Fibroblast of lung (primary cell): Measurements from ENCODE around the gene CFAP100. TPM values are rescaled to one million over a fixed set of nuclear protein-coding genes. Genes with fewer than 3 reads are reported as not detected.

ENCODE experiments used
- DNase-seq, 2 donors: peaks; one replicate each; pipeline versions ENCODE4 v3.0.0 to v3.0.0-alpha.2; 2010; ENCODE audit warnings: low read depth in 2 of 2
- H2AFZ ChIP-seq: 2 replicates; pipeline ENCODE4 v1.5.1; 2012; ENCODE audit warnings: low read length, control low read depth, inconsistent platforms
- H3K27ac ChIP-seq: 2 replicates; pipeline ENCODE4 v1.5.1; 2011; ENCODE audit warnings: low read length, control low read depth; ENCODE audit not compliant: insufficient read depth
- H3K27me3 ChIP-seq: 2 replicates; pipeline ENCODE4 v1.5.1; 2011; ENCODE audit warnings: mild to moderate bottlenecking, low read length; ENCODE audit not compliant: control insufficient read depth, insufficient read depth
- H3K36me3 ChIP-seq: 2 replicates; pipeline ENCODE4 v1.5.1; 2011; ENCODE audit warnings: low read length; ENCODE audit not compliant: control insufficient read depth, insufficient read depth
- H3K4me1 ChIP-seq: 2 replicates; pipeline ENCODE4 v1.5.1; 2011; ENCODE audit warnings: low read length; ENCODE audit not compliant: control insufficient read depth, insufficient read depth; ENCODE audit errors: extremely low read depth
- H3K4me2 ChIP-seq: 2 replicates; pipeline ENCODE4 v1.5.1; 2011; ENCODE audit warnings: low read length, control low read depth; ENCODE audit not compliant: insufficient read depth; ENCODE audit errors: extremely low read depth
- H3K4me3 ChIP-seq, 4 experiments: fragments of 200-600 bp in 1 of 4; sonication (generic) in 1 of 4; replicated peaks in 1 of 4; 2 replicates each; pipeline ENCODE4 v1.5.1; 2011 to 2016; ENCODE audit warnings: low read length in 4 of 4, low read depth in 3 of 4, mild to moderate bottlenecking in 3 of 4, control low read depth in 2 of 4, inconsistent platforms in 1 of 4, mixed read lengths in 1 of 4; ENCODE audit not compliant: insufficient read depth in 1 of 4; ENCODE audit errors: control extremely low read depth in 1 of 4
- H3K79me2 ChIP-seq: 2 replicates; pipeline ENCODE4 v1.5.1; 2012; ENCODE audit warnings: mild to moderate bottlenecking, low read length, inconsistent platforms; ENCODE audit not compliant: control insufficient read depth, insufficient read depth
- H3K9ac ChIP-seq: 2 replicates; pipeline ENCODE4 v1.5.1; 2011; ENCODE audit warnings: mild to moderate bottlenecking, low read length, control low read depth; ENCODE audit not compliant: insufficient read depth
- H3K9me3 ChIP-seq: 2 replicates; pipeline ENCODE4 v1.5.1; 2012; ENCODE audit warnings: low read depth, low read length; ENCODE audit not compliant: control insufficient read depth, insufficient read depth
- H4K20me1 ChIP-seq: 2 replicates; pipeline ENCODE4 v1.5.1; 2011; ENCODE audit warnings: low read length; ENCODE audit not compliant: control insufficient read depth, insufficient read depth; ENCODE audit errors: extremely low read depth
- EZH2 ChIP-seq: IDR thresholded peaks from 2 replicates; pipeline ENCODE4 v1.5.1; 2012; ENCODE audit warnings: low read length, control low read depth, mild to moderate bottlenecking; ENCODE audit errors: missing control alignments
- polyA plus RNA-seq, 2 donors: library from polyadenylated mRNA; depleted of rRNA in 1 of 2; stranded (reverse) in 1 of 2; unstranded in 1 of 2; fragments of >200 nt; gene quantifications; 2 replicates each; pipeline ENCODE4 v1.2.1, GENCODE V29; 2011 to 2012; ENCODE audit warnings: missing spikeins in 1 of 2
- total RNA-seq: library from RNA; depleted of rRNA; stranded (reverse); fragments of >200 nt; gene quantifications from 2 replicates; pipeline ENCODE4 v1.2.1, GENCODE V29; 2014
- TF ChIP-seq, protein P1 (sequence below), 2 donors: IDR thresholded peaks in 1 of 2; conservative IDR thresholded peaks in 1 of 2; 1 replicate in 1 of 2; 2 replicates in 1 of 2; pipeline ENCODE4 v1.5.1; 2011 to 2012; ENCODE audit warnings: low read length in 2 of 2, control low read depth in 1 of 2, inconsistent platforms in 1 of 2, low read depth in 1 of 2, mild to moderate bottlenecking in 1 of 2

Gene CFAP100
- total and polyA plus RNA-seq, 2 donors (not counting 1 experiment from before 2014, with no cell fraction given): not detected

DNA sequence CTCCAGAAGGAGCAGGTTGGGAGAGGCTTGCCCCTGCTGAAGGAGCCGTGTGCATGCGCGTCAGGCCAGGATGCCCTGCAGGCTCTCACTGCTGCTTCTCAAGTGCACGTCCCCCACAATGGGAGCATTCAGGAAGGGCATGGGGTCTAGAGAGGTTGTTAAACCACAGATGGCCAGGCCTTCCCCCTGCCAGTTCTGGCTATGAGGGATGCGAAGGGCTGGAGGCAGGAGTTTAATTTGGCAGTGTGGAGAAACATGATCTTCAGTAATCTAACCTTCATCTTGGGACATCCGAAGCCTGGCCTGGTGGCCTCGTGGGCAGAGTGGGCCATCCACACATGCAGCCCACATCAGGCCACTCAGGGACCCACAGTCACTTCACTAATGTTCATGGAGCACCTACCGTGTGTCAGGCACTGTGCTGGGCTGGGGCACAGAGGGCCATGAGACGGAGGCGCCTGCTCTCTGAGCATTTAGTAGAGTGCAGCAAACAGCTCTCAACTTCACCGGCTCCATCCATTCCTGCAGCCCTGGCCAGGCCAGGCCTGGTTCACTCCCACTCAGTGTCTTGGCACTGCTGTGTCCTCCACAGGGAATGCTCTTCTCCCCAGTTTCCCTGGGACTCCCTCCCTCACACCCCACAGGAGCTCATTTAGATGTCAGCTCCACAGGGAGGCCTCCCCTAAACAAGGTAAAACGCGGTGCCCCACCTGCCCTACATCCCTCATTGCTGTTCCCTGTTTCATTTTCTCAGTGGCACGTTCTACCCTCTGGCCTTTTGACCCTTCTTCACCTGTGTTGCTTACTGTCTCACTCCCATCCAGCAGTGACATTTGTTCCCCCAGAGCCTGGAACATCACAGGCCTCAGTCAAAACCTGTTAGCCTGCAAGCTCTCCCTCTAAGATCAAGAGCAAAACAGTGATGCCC is 4.0 kb downstream of the CFAP100 start:
- no peak overlapping the region for H3K9ac ChIP-seq
- no peaks in the 10 kb centered on the region for H3K9me3 ChIP-seq
- no peak overlapping the region for H3K27ac ChIP-seq
- no peaks in the 10 kb centered on the region for H3K4me1 ChIP-seq
- DNase-seq: no peak
- H4K20me1 ChIP-seq: no peaks in the 10 kb centered on the region
- no peak overlapping the region for H3K4me2 ChIP-seq
- peaks cover 10% of the 10 kb centered on the region for H3K27me3 ChIP-seq
- no peaks in the 10 kb centered on the region for H3K36me3 ChIP-seq
- H3K4me3 ChIP-seq: no peak overlapping the region
- TF ChIP-seq, protein P1, sequence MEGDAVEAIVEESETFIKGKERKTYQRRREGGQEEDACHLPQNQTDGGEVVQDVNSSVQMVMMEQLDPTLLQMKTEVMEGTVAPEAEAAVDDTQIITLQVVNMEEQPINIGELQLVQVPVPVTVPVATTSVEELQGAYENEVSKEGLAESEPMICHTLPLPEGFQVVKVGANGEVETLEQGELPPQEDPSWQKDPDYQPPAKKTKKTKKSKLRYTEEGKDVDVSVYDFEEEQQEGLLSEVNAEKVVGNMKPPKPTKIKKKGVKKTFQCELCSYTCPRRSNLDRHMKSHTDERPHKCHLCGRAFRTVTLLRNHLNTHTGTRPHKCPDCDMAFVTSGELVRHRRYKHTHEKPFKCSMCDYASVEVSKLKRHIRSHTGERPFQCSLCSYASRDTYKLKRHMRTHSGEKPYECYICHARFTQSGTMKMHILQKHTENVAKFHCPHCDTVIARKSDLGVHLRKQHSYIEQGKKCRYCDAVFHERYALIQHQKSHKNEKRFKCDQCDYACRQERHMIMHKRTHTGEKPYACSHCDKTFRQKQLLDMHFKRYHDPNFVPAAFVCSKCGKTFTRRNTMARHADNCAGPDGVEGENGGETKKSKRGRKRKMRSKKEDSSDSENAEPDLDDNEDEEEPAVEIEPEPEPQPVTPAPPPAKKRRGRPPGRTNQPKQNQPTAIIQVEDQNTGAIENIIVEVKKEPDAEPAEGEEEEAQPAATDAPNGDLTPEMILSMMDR (conservative IDR thresholded peaks at IDR 0.05 in 1 of 2, IDR thresholded peaks at IDR 0.05 in 1 of 2; ENCODE audit: low read depth in 1 of 2, low read length in 2 of 2): no peak
- TF ChIP-seq EZH2: no peak
- no peaks in the 10 kb centered on the region for H3K79me2 ChIP-seq
- H2AFZ ChIP-seq: no peak overlapping the region

- no peak overlapping the region for H2AFZ ChIP-seq
- H3K36me3 ChIP-seq: no peaks in the 10 kb centered on the region
- no peaks in the 10 kb centered on the region for H4K20me1 ChIP-seq
- H3K27me3 ChIP-seq: peaks cover 3% of the 10 kb centered on the region
- no peak overlapping the region for H3K4me3 ChIP-seq
- no peak overlapping the region for H3K4me2 ChIP-seq
- H3K79me2 ChIP-seq: no peaks in the 10 kb centered on the region
- H3K9ac ChIP-seq: no peak overlapping the region
- no peak for TF ChIP-seq EZH2
- TF ChIP-seq, protein P1 (conservative IDR thresholded peaks at IDR 0.05 in 1 of 2, IDR thresholded peaks at IDR 0.05 in 1 of 2; ENCODE audit: low read depth in 1 of 2, low read length in 2 of 2): no peak
- no peaks in the 10 kb centered on the region for H3K9me3 ChIP-seq
- no peak overlapping the region for H3K27ac ChIP-seq
- no peak for DNase-seq
- no peaks in the 10 kb centered on the region for H3K4me1 ChIP-seq
Observed at GRCh38 chr3:126399351-126399735, 4.6 kb downstream of the CFAP100 start.

DNA sequence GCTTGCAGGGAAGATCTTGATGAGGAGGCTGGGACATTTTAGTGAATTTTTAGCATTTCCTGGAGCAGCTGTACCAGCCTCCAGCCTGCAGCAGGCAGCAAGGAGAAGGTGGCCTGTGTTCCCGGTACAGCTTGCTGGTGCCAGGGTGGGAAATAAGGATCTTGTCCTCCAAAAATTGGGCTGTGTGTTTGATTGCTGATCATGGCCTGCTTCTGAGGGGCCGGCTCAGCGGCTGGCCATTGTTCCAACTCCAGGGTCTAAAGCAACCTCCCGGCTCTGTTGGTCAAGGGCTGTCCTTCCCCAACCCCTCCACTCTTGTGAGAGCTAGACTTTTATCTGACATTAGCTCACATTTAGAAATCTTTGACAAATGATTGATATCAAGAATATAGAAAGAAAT is 5.0 kb downstream of the CFAP100 start:
- no peaks in the 10 kb centered on the region for H4K20me1 ChIP-seq
- DNase-seq: no peak
- H3K27ac ChIP-seq: no peak overlapping the region
- H3K27me3 ChIP-seq: no peaks in the 10 kb centered on the region
- no peaks in the 10 kb centered on the region for H3K79me2 ChIP-seq
- no peak overlapping the region for H3K4me3 ChIP-seq
- no peaks in the 10 kb centered on the region for H3K9me3 ChIP-seq
- no peak overlapping the region for H2AFZ ChIP-seq
- H3K36me3 ChIP-seq: no peaks in the 10 kb centered on the region
- H3K4me1 ChIP-seq: no peaks in the 10 kb centered on the region
- H3K9ac ChIP-seq: no peak overlapping the region
- H3K4me2 ChIP-seq: no peak overlapping the region
- TF ChIP-seq EZH2: no peak
- TF ChIP-seq, protein P1 (conservative IDR thresholded peaks at IDR 0.05 in 1 of 2, IDR thresholded peaks at IDR 0.05 in 1 of 2; ENCODE audit: low read depth in 1 of 2, low read length in 2 of 2): no peak
